ENCODE data around the gene CATSPERB.

GRCh38 chr14:91754819-91755218, 22.9 kb upstream of the CATSPERB start:
- TF ChIP-seq CTCF (IDR thresholded peaks at IDR 0.05) (no peak), POLR2AphosphoS5 (IDR thresholded peaks at IDR 0.05) (no peak), EP300 (IDR thresholded peaks at IDR 0.05; ENCODE audit: low read depth) (no peak)

Measured in transverse colon (tissue), 4 donors.